ENCODE results near the gene SYCN.
"Not testable (repeated sequence)": the region's sequence is repeated elsewhere in the genome, so short reads cannot be mapped to it uniquely, and the experiment has no call there.

Gene SYCN, protein sequence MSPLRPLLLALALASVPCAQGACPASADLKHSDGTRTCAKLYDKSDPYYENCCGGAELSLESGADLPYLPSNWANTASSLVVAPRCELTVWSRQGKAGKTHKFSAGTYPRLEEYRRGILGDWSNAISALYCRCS

GRCh38 chr19:39203372-39204341, at the start of gene SYCN:
Gene SYCN (minus strand): TSS chr19:39204263. CDS start chr19:39204254, 9 bp downstream.
- DNase-seq = no peak

DNA sequence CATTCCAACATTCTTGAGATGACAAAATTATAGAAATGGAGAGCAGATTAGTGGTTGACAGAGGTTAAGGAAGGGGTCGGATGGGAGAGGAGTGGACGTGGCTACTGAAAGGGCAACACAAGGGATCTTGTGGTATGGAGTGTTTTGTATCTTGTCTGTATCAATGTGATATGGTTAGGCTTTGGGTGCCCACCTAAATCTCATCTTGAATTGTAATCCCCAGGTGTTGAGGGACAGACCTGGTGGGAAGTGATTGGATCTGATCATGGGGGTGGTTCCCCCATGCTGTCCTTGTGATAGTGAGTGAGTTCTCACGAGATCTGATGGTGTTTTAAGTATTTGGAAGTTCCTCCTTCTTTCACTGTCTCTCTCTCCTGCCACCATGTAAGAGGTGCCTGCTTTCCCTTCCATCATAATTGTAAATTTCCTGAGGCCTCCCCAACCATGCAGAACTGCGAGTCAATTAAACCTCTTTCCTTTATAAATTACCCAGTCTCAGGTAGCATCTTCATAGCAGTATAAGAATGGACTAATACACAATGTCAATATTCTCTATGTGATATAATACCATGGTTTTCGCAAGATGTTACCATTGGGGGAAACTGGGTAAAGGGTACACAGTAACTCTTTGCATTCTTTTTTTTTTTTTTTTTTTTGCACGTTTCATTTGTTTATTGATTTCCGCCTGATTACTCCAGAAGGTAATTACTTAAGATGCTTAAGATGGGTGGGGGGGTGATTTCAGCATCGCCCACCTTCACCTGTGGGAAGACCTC, 49.5 kb upstream of the SYCN start:
- no peak for DNase-seq

GRCh38 chr19:39252458-39252857, 48.4 kb upstream of the SYCN start:
- DNase-seq = peak; percentile 25 to 40

DNA sequence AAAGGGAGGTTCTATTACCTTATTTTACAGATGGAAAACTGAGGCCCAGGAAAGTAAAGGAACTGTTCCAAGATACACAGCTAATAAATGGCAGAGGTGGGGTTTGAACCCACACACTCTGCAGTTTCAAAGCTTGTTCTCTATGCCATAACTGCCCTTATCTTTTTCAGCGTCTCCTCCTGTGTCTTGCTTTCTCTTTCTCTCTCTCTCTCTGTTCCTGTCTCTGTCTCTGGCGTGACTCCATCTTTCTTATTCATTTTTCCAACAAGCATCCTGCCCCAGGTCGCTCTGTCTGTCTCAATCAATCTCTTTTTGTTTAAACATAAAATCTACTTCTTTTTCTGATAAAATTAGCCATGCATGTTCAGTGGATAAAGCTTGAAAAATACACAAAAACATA, 47.8 kb upstream of the SYCN start:
- DNase-seq = no peak

DNA sequence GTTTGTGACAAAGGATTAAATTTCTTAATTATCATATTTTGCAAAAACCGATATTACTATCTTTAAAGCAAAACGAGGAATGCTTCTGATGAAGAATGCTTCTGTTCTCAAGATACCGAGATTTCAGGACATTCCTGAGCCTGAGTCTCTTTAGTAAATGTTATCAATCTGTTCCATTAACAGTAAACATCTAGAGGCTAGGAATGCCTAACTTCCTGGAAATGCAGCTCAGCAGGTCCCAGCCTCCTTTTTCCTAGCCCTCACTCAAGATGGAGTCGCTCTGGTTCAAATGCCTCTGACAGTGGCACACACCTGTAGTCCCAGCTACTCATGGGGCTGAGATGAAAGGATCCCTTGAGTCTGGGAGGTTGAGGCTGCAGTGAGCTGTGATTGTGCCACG, 47.0 kb upstream of the SYCN start:
- DNase-seq = no peak

DNA sequence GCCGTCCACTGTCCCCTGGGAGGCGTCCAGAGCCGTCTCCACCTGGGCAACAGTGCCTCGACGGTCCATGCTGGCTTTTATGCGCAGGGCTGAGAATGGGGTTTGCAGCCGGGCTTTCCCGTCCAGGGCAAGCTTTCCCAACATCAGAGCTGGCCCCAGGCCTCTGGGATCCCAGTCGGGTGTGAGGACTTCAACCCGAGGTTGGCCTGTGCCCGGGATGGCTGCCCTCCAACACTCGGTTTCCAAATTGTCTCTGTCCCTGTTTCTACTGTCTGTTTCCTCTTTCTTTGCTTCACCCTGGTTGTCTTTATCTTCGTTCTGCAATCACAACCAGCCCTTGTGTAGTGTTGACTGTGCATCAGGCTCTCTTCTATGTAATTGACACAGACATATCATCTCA, 44.7 kb upstream of the SYCN start, which contains the start of gene IFNL4:
Gene IFNL4 (minus strand): TSS at position 51 of the 400 bp plus-strand sequence.
- DNase-seq = no peak

- no peak for DNase-seq
Measured at GRCh38 chr19:39247701-39248664, 43.9 kb upstream of the SYCN start.

- DNase-seq = peak in 1 of 2 experiments; percentile 57
Measured at GRCh38 chr19:39246951-39247669, 43.0 kb upstream of the SYCN start.

GRCh38 chr19:39245166-39245565, 41.1 kb upstream of the SYCN start:
- not testable (repeated sequence) for DNase-seq

DNA sequence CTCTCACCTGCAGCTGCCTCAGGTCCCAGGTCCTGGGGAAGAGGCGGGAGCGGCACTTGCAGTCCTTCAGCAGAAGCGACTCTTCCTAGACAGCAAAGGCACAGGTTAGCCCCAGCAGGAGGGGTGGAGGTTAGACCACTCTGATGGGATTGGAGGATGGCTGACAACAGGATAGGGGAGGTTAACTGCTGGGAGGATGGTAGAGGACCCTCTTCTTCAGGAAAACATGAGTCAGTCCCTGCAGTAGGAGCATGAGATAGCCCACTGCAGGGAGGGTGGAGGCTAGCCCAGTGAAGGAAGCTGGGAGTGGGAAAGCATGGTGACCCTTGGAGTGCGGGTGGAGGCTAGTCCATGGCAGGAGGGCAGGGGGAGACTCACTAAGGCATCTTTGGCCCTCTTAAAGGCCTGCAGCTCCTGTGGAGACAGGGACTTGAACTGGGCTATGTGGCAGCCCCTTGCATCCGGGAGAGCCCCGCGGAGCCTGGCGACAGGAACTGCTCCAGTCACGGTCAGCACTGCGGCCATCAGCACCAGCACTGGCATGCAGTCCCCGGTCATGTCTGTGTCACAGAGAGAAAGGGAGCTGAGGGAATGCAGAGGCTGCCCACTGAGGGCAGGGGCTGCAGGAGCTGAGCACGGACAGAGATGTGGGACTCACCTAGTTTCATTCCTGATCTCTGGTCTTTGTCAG, 40.5 kb upstream of the SYCN start, which contains the start of gene IFNL3:
Gene IFNL3 (minus strand): TSS at position 597 of the 691 bp plus-strand sequence. CDS start 39 bp downstream, at position 558.
- not testable (repeated sequence) for DNase-seq

DNA sequence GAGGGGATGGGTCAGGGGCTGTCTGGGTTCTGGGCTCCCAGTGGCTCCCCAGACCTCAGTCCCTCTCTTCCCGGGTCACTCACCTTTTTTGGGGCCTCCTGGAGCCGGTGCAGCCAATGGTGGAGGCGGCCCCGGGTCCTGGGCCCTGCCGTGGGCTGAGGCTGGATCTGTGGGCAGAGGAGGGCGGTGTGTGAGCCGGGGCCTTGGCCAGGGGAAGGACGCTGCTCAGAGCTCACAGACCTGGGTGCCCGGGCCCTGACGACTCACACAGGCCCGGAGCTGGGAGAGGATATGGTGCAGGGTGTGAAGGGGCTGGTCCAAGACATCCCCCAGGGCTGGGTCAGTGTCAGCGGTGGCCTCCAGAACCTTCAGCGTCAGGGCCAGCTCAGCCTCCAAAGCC, 39.7 kb upstream of the SYCN start:
- DNase-seq = not testable (repeated sequence)

GRCh38 chr19:39240421-39240820, 36.4 kb upstream of the SYCN start:
- no peak for DNase-seq

- no peak for DNase-seq
Measured at GRCh38 chr19:39238944-39239343, 34.9 kb upstream of the SYCN start.

- no peak for DNase-seq
Measured at GRCh38 chr19:39238209-39238608, 34.1 kb upstream of the SYCN start.

GRCh38 chr19:39237200-39238184, 33.4 kb upstream of the SYCN start:
- DNase-seq = peak; percentile 29 to 89

DNA sequence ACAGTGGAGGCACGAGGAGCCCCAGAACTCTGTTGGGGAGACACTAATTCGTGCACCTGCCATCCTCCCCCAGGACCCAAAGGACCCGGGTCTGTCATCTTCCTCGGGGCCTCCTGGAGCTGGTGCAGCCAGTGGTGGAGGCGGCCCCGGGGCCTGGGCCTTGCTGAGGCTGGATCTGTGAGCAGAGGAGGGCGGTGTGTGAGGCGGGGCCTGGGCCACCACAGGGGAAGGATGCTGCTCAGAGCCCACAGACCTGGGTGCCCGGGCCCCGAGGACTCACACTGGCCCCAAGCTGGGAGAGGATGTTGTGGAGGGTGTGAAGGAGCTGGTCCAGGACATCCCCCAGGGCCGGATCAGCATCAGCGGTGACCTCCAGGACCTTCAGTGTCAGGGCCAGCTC, 32.5 kb upstream of the SYCN start:
- DNase-seq = no peak

DNA sequence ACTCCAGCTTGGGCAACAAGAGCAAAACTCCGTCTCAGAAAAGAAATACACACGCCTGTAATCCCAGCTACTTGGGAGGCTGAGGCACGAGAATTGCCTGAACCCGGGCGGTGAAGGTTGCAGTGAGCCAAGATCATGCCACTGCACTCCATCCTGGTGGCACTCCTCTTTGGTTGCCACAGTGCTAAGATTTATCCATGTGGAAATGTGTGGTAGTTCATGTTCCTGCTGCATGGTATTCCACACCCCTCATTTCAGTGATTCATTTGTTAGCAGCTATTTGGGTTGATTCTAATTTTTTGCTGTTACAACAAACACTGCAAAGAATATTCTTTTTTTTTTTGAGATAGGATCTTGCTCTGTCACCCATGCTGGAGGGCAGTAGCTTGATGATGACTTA, 28.6 kb upstream of the SYCN start:
- DNase-seq = no peak

GRCh38 chr19:39230096-39230764, 26.2 kb upstream of the SYCN start:
- DNase-seq = no peak

DNA sequence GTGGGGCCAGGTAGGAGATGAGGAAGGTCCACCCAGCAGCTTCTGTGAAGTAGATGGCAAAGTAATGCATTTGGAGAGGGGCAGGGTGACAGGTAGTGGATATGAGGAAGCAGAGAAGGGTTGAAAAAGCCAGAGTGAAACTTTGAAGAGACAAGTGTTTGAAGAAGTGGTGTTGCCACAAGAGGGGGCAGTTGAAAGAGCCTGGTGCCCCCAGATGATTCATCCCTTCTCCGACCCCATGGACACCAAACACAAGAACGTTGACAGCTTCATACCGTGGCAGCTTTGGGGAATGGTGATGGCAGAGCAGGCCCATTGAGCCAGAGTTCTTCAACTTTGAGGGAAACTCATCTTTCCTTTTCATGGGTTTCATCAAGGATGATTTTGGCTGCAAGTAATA, 20.8 kb upstream of the SYCN start:
- DNase-seq = no peak

All from NCI-H526 (cell line).